ENCODE measurements around the gene KRT38. TPM values are rescaled to one million over a fixed set of nuclear protein-coding genes. Genes with fewer than 3 reads are reported as not detected.

The KRT38 gene
- polyA plus RNA-seq, 4 donors = not detected

GRCh38 chr17:41481036-41481435 is 40.3 kb upstream of the KRT38 start, which contains the start of gene KRT35:
Gene KRT35 (minus strand): TSS chr17:41481151. CDS start chr17:41481097, 54 bp downstream.
- Histone ChIP-seq H3K4me3 (ENCODE audit: low read depth in 1 of 3, low read length in 3 of 3) (no peak within 1 kb of the TSS), H3K27me3 (ENCODE audit: control insufficient read depth in 3 of 3, insufficient read depth in 3 of 3, low read length in 3 of 3) (no peaks in the 10 kb centered on the region), H3K27ac (ENCODE audit: low read depth in 1 of 3, low read length in 2 of 3) (no peak within 1 kb of the TSS), H3K4me1 (ENCODE audit: control insufficient read depth in 3 of 3, insufficient read depth in 2 of 3, low read depth in 1 of 3, low read length in 2 of 3) (no peaks in the 10 kb centered on the region), H3K36me3 (ENCODE audit: control insufficient read depth in 3 of 3, insufficient read depth in 2 of 3, low read depth in 1 of 3, low read length in 3 of 3) (no peaks in the 10 kb centered on the region), H3K9me3 (ENCODE audit: control insufficient read depth in 2 of 2, insufficient read depth in 1 of 2, low read depth in 1 of 2, low read length in 1 of 2) (no peaks in the 10 kb centered on the region)
- FAIRE-seq (no peak), DNase-seq (no peak)
- WGBS, 3 donors = 94 to 98% (median 96%) methylated on average over 2 of the region's 2 CpGs

DNA sequence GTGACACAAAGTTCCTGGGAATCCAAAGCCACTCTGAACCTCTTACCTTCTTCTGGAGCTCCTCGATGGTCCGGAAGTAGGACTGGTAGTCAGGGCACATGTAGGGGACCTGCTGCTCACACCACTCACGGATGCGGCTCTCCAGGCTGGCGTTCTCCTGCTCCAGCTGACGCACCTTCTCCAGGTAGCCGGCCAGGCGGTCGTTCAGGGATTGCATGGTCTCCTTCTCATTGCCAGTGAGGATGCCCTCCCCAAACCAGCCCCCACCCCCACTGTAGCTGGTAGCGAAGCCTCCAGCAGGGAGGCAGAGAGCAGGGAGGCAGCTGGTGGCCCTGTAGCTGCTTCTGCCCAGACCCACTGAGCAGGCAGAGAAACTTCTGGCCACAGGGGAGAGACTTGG is 39.8 kb upstream of the KRT38 start:
- H3K36me3 ChIP-seq (ENCODE audit: control insufficient read depth in 3 of 3, insufficient read depth in 2 of 3, low read depth in 1 of 3, low read length in 3 of 3) = no peaks in the 10 kb centered on the region
- FAIRE-seq (no peak), DNase-seq (no peak)
- H3K9me3 ChIP-seq (ENCODE audit: control insufficient read depth in 2 of 2, insufficient read depth in 1 of 2, low read depth in 1 of 2, low read length in 1 of 2) = no peaks in the 10 kb centered on the region
- no peaks in the 10 kb centered on the region for H3K4me1 ChIP-seq (ENCODE audit: control insufficient read depth in 3 of 3, insufficient read depth in 2 of 3, low read depth in 1 of 3, low read length in 2 of 3)
- WGBS, 3 donors = 93 to 97% (median 96%) methylated on average over 10 of the region's 10 CpGs
- H3K4me3 ChIP-seq (ENCODE audit: low read depth in 1 of 3, low read length in 3 of 3) = no peak overlapping the region
- H3K27ac ChIP-seq (ENCODE audit: low read depth in 1 of 3, low read length in 2 of 3) = no peak overlapping the region
- no peaks in the 10 kb centered on the region for H3K27me3 ChIP-seq (ENCODE audit: control insufficient read depth in 3 of 3, insufficient read depth in 3 of 3, low read length in 3 of 3)

DNA sequence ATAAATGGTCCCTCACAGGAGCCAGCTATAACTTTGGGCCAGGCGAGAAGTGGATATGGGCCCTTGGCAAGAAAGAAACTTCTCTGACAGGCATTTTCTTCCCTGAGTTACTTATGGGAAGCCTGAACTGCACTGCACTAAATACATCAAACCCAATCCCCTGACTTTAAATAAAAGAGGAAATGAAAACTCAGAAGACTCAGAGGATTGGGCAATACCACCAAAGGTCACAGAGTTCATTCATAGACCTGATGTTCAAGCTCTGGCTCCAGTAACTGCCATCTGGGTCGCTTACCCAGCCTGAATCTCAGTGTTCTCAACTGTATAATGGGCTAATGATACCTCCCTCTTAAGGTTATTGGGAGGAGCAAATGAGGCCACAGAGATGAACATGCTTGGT is 39.4 kb upstream of the KRT38 start:
- Histone ChIP-seq H3K27ac (ENCODE audit: low read depth in 1 of 3, low read length in 2 of 3) (no peak overlapping the region), H3K4me1 (ENCODE audit: control insufficient read depth in 3 of 3, insufficient read depth in 2 of 3, low read depth in 1 of 3, low read length in 2 of 3) (no peaks in the 10 kb centered on the region), H3K27me3 (ENCODE audit: control insufficient read depth in 3 of 3, insufficient read depth in 3 of 3, low read length in 3 of 3) (no peaks in the 10 kb centered on the region), H3K9me3 (ENCODE audit: control insufficient read depth in 2 of 2, insufficient read depth in 1 of 2, low read depth in 1 of 2, low read length in 1 of 2) (no peaks in the 10 kb centered on the region), H3K36me3 (ENCODE audit: control insufficient read depth in 3 of 3, insufficient read depth in 2 of 3, low read depth in 1 of 3, low read length in 3 of 3) (no peaks in the 10 kb centered on the region), H3K4me3 (ENCODE audit: low read depth in 1 of 3, low read length in 3 of 3) (no peak overlapping the region)
- no peak for DNase-seq
- WGBS, 3 donors = 38 to 69% (median 51%) methylated on average over 2 of the region's 2 CpGs
- no peak for FAIRE-seq

DNA sequence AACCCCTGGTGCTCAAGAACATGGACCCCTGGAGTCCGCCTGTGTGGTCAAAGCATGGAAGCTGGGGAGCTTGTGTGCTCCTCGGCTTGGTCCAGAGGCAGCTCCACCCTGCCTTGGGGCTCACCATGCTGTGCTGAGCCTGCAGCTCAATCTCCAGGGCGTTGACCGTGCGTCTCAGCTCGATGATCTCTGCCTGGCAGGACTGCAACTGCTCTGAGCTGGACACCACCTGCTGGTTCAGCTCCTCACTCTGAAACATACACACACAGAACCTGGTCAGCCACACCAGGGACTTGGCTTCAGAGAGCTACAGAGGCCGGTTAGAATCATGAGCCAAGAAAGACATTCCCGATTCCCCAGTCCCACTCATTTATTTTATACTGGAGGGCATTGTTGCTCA is 37.5 kb upstream of the KRT38 start:
- peaks cover 0 to 2% of the 10 kb centered on the region in 2 donors for H3K9me3 ChIP-seq (ENCODE audit: control insufficient read depth in 2 of 2, insufficient read depth in 1 of 2, low read depth in 1 of 2, low read length in 1 of 2)
- H3K27ac ChIP-seq (ENCODE audit: low read depth in 1 of 3, low read length in 2 of 3) = no peak overlapping the region
- no peaks in the 10 kb centered on the region for H3K4me1 ChIP-seq (ENCODE audit: control insufficient read depth in 3 of 3, insufficient read depth in 2 of 3, low read depth in 1 of 3, low read length in 2 of 3)
- no peak overlapping the region for H3K4me3 ChIP-seq (ENCODE audit: low read depth in 1 of 3, low read length in 3 of 3)
- WGBS, 3 donors = 82 to 87% (median 87%) methylated on average over 8 of the region's 8 CpGs
- FAIRE-seq (no peak), DNase-seq (no peak)
- H3K36me3 ChIP-seq (ENCODE audit: control insufficient read depth in 3 of 3, insufficient read depth in 2 of 3, low read depth in 1 of 3, low read length in 3 of 3) = no peaks in the 10 kb centered on the region
- no peaks in the 10 kb centered on the region for H3K27me3 ChIP-seq (ENCODE audit: control insufficient read depth in 3 of 3, insufficient read depth in 3 of 3, low read length in 3 of 3)

GRCh38 chr17:41476866-41477815 is 36.4 kb upstream of the KRT38 start:
- Histone ChIP-seq H3K27ac (ENCODE audit: low read depth in 1 of 3, low read length in 2 of 3) (no peak overlapping the region), H3K9me3 (ENCODE audit: control insufficient read depth in 2 of 2, insufficient read depth in 1 of 2, low read depth in 1 of 2, low read length in 1 of 2) (peaks cover 0 to 2% of the 10 kb centered on the region in 2 donors), H3K4me3 (ENCODE audit: low read depth in 1 of 3, low read length in 3 of 3) (no peak overlapping the region), H3K4me1 (ENCODE audit: control insufficient read depth in 3 of 3, insufficient read depth in 2 of 3, low read depth in 1 of 3, low read length in 2 of 3) (no peaks in the 10 kb centered on the region), H3K27me3 (ENCODE audit: control insufficient read depth in 3 of 3, insufficient read depth in 3 of 3, low read length in 3 of 3) (peaks cover 0 to 2% (median 0%) of the 10 kb centered on the region in 3 donors), H3K36me3 (ENCODE audit: control insufficient read depth in 3 of 3, insufficient read depth in 2 of 3, low read depth in 1 of 3, low read length in 3 of 3) (no peaks in the 10 kb centered on the region)
- DNase-seq = no peak
- WGBS, 3 donors = 89 to 93% (median 89%) methylated on average over 22 of the region's 22 CpGs
- no peak for FAIRE-seq

GRCh38 chr17:41475421-41475820 is 34.6 kb upstream of the KRT38 start:
- DNase-seq (no peak), FAIRE-seq (no peak)
- Histone ChIP-seq H3K4me1 (ENCODE audit: control insufficient read depth in 3 of 3, insufficient read depth in 2 of 3, low read depth in 1 of 3, low read length in 2 of 3) (no peaks in the 10 kb centered on the region), H3K4me3 (ENCODE audit: low read depth in 1 of 3, low read length in 3 of 3) (no peak overlapping the region), H3K9me3 (ENCODE audit: control insufficient read depth in 2 of 2, insufficient read depth in 1 of 2, low read depth in 1 of 2, low read length in 1 of 2) (peaks cover 0 to 6% of the 10 kb centered on the region in 2 donors), H3K27me3 (ENCODE audit: control insufficient read depth in 3 of 3, insufficient read depth in 3 of 3, low read length in 3 of 3) (peaks cover 0 to 2% (median 0%) of the 10 kb centered on the region in 3 donors), H3K36me3 (ENCODE audit: control insufficient read depth in 3 of 3, insufficient read depth in 2 of 3, low read depth in 1 of 3, low read length in 3 of 3) (no peaks in the 10 kb centered on the region), H3K27ac (ENCODE audit: low read depth in 1 of 3, low read length in 2 of 3) (no peak overlapping the region)
- WGBS, 3 donors = 89 to 92% (median 90%) methylated on average over 4 of the region's 4 CpGs

- peaks cover 0 to 6% of the 10 kb centered on the region in 2 donors for H3K9me3 ChIP-seq (ENCODE audit: control insufficient read depth in 2 of 2, insufficient read depth in 1 of 2, low read depth in 1 of 2, low read length in 1 of 2)
- 24 to 55% (median 45%) methylated on average over 8 of the region's 8 CpGs for WGBS, 3 donors
- no peak for FAIRE-seq
- H3K4me3 ChIP-seq (ENCODE audit: low read depth in 1 of 3, low read length in 3 of 3) = no peak overlapping the region
- no peak overlapping the region for H3K27ac ChIP-seq (ENCODE audit: low read depth in 1 of 3, low read length in 2 of 3)
- H3K27me3 ChIP-seq (ENCODE audit: control insufficient read depth in 3 of 3, insufficient read depth in 3 of 3, low read length in 3 of 3) = peaks cover 0 to 2% (median 0%) of the 10 kb centered on the region in 3 donors
- H3K4me1 ChIP-seq (ENCODE audit: control insufficient read depth in 3 of 3, insufficient read depth in 2 of 3, low read depth in 1 of 3, low read length in 2 of 3) = no peaks in the 10 kb centered on the region
- no peaks in the 10 kb centered on the region for H3K36me3 ChIP-seq (ENCODE audit: control insufficient read depth in 3 of 3, insufficient read depth in 2 of 3, low read depth in 1 of 3, low read length in 3 of 3)
- DNase-seq = peak in 1 of 2 donors; percentile 9
Measured at GRCh38 chr17:41474863-41475262, 34.1 kb upstream of the KRT38 start.

DNA sequence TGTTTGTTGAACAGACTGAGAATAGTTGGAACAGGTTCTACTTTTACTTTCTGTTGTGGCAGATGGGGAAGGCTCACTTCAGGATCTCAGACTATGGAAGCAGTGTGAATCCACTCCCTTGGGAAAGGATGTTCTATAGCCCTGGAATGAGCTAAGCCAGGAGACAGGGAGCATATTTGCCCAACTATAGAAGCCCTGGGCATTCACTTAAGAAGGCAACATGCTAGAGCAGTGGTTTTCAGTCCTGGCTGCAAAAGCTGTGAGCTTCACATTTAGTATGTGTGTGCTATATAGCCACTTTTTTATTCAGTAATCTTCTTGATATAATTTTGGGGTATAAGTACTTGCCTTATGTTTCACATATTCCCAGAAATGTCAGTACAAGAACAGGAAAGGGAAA is 27.6 kb upstream of the KRT38 start:
- FAIRE-seq = no peak
- Histone ChIP-seq H3K36me3 (ENCODE audit: control insufficient read depth in 3 of 3, insufficient read depth in 2 of 3, low read depth in 1 of 3, low read length in 3 of 3) (no peaks in the 10 kb centered on the region), H3K27ac (ENCODE audit: low read depth in 1 of 3, low read length in 2 of 3) (no peak overlapping the region), H3K9me3 (ENCODE audit: control insufficient read depth in 2 of 2, insufficient read depth in 1 of 2, low read depth in 1 of 2, low read length in 1 of 2) (peaks cover 0 to 9% of the 10 kb centered on the region in 2 donors), H3K4me1 (ENCODE audit: control insufficient read depth in 3 of 3, insufficient read depth in 2 of 3, low read depth in 1 of 3, low read length in 2 of 3) (no peaks in the 10 kb centered on the region), H3K4me3 (ENCODE audit: low read depth in 1 of 3, low read length in 3 of 3) (no peak overlapping the region), H3K27me3 (ENCODE audit: control insufficient read depth in 3 of 3, insufficient read depth in 3 of 3, low read length in 3 of 3) (peaks cover 0 to 2% (median 0%) of the 10 kb centered on the region in 3 donors)
- no peak for DNase-seq

Measured in small intestine (tissue), 7 donors.